SW 1271 (cell line): ENCODE results near the gene UROC1.

Source experiments
- DNase-seq, 2 experiments: peaks; one replicate each; lab custom pipeline; 2025; lab: John Stamatoyannopoulos, UW

UROC1 gene

DNA sequence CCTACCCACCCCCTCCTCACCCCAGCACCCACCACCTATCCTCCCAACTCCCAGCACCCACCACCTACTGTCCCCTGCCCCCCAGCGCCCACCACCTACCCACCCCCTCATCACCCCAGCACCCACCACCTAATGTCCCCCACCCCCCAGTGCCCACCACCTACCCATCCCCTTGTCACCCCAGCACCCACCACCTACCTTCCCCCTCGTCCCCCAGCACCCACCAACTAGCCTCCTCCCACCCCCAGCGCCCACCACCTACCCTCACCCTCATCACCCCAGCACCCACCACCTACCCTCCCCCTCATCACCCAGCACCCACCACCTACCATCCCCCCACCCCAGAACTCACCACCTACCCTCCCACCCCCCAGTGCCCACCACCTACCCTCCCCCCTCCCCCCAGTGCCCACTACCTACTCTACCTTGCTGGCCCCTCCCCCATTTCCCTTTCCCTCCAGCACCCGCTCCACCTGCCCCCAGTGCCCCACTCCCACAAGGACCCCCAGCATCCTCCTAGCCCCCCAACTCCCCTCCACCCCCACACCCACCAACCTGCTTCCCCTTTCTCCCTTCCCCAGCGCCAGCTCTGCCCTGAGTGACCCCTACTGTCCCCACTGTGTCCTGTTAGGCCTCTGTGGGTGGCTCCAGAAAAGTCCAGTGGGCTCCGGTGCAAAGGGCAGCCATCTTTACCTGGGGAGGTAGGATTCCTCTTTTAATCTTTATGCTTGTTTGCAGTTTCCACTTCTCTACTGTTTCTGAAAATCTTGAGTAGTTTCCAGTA lies 1.2 kb downstream of the UROC1 start:
- no peak for DNase-seq

DNA sequence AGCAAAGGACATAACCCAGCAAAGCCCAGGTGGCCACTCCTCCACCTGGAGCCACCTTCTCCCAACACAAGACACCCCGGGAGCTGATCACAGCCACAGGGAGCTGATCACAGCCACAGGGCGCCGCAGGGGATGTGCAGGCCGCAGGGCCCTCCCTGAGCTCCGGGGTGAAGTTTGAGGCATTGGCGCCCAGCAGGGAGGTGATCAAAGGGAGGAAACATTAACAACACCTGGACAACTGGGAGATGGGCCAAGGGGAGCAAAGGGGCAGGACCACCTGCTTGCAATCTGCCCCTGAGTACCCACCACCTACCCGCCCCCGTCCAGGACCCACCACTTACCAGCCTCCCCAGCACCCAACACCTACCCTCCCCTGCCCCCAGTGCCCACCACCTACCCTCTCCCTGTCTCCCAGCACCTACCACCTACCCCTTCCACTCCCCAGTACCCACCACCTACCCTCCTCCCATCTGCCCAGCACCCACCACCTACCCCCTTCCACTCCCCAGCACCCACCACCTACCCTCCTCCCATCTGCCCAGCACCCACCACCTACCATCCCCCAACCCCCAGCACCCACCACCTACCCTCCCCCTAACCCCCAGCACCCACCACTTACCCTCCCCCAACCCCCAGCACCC lies 2.4 kb downstream of the UROC1 start:
- no peak for DNase-seq

DNA sequence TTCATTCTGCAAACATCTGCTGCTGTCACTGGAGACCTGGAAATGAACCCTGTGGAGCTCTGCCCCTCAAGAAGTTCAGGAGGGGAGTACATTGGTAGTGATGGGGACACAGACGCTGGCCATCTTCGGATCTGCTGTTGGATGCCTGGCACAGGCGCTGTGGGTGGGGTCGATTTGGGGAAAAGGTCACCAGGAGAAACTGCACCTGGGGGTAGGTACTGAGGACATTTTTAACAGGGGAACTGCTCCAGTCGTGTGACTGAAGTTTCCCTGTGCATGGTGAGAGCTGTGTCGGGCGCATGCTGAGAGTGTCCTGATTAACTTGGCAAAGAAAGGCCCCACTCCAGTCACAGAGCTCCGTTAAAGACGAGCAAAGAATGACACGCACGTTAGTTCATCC lies 3.4 kb downstream of the UROC1 start:
- DNase-seq = no peak

DNA sequence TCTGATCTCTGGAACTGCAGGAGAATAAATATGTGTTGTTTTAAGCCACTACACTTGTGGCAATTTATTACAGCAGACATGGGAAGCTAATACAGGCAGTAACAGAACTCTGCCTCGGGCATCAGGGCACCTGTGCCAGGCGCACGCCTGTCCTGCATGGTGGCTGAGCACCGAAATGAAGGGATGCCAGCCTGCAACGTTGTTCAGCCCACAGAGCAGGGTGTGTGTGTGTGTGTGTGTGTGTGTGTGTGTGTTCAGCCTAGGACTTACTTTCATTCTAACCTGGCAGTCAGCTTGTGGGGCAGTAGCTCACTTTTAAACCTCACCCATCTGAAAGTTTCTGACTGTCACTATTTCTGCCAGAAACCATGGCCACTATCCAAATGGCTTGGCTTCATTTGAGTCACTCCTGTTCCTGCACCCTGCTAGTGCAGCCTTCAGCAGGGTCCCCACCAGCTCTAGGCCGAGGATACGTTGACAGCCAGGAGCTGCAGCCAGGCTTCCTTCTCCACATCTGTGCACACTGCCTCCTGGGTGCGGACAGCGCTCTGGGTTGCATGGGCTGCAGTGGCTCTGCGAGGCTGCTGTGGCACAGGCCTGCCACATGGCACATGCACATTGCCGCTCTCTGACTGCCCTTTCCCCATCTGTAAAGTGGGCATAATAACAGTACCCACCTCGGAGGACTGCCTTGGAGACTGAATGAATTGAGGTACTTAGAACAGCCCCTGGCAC lies 4.5 kb downstream of the UROC1 start:
- no peak for DNase-seq

DNA sequence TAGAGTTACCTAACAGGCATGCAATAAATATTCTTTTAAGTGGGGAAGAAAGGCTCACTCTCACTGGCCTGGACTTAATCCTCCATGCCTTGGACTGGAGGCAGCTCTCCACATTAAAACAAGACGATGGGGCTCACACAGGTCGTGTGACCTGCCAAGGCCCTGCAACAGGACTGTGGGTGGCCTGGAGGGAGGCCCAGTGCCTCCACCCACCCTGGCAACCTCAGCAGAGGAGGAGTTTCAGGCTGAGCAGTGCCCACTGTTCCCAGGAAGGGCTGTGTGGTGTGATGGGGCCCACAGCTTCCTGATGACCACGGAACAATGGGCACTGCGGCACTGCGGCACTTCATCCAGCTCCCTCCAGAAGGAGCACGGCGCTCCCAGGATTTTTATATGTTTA lies 5.5 kb downstream of the UROC1 start:
- DNase-seq = no peak

DNA sequence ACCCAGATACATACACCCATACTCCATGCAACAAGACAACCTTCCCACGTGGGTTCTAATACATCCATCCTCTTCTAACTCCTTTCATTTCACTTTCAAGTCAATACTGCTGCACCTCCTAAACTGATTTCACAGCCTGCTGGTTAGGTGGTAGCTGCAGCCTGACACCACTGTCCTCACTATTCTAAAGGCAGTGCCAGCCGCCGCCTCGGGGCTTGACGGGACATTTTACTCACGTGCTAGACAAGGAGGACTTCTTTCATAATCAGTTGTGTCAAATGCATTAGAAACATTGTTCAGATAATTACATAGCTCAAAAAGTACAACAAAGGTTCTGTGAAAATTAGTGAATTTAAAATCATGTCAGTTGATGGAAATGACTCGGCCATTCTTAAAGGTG lies 6.3 kb downstream of the UROC1 start:
- no peak for DNase-seq

DNA sequence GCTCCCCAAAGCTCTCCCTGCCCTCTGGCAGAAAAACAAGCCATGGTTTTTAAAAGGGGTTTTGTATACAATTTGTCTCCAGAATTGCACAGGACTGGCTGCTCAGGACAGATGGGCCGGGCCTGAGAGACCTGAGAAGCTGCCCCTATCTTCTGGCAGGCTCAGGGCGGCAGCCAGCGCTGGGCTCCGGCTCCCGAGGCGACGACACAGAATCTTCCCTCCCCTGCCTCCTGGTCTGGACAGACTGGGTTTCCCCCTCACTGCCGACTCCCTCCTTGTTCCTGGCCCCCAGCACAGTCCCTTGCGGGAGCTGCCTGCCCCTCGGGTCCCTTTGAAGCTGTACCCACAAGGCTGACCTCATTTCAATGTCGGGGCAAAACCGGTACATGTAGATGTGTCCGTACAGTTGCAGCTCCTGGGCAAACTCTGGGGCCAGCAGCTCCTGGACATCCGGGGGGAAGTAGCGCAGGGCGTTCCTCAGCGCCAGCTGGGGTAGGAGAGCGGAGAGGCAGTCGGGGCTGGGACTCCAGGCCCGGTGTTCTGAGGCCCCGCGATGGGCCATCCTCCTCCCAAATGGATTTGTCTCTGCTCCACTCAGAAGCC lies 7.2 kb downstream of the UROC1 start:
- DNase-seq = no peak

DNA sequence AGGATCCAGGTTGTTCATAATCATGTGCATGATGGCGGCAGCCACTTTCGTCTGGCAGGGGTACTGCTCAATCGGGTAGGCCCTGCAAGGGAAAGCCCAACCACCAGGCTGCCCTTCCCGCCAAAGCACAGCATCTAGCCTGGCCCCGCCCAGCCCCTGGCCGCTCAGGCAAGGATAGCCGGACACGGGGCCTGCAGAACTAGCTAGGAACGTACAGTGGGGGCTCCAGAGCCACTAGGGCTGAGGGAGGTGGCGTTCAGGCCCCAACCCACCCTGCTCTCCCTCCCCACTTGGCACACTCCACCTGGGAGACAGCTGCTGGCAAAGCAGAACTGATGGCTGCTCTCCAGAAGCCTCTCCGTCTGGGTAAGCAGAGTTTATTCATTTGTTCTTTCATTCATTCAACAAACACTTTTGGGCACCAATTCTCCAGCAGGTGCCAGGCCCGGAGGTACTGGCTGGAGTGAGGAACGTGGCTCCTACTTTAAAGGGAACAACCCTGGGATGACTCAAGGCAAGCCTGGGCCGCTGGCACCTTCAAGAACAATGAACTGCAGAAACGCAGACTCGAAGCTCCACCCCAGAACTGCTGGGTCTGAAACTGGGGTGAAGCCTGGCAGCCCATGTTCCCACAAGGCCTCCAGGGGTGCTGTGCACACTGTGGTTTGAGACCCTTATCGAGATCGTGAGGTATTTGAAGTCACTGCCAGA lies 7.8 kb downstream of the UROC1 start:
- DNase-seq = no peak

DNA sequence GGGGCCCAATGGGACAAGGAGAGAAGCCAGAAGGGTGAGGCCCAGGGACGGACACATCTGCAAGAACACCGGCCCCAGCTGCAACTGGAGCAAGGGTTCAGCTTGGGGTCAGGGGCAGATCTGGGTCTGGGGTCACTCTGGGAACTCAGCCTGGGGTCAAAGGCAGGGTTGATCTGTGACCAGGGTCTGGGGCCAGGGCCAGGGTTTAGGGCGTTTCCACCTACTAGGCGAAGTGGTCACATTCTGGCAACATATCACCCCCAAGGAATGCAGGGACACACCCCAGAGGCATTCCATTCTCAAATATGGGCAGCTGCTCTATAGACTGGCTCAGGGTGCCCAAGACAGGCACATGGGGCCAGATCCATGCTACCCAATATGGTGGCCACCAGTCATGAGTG lies 9.0 kb downstream of the UROC1 start:
- peak in 1 of 2 experiments; percentile 40 for DNase-seq

DNA sequence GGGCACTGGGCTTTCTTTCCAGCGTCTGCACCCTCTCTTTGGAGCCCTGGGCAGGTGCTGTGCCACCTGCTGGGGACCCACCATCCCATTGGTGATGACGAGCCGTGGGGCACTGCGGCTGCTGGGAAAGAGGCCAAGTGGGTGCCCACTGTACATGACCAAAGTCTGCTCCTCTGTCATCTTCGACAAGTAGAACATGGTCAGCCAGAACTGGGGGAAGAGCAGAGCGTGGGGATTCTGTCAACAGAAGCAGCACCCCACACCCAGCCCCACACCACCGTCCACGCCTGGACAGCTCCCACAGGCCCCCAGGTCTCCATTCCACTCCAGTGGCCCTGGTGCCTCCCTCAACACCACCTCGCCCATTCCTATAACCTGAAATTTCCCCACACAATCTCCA lies 9.7 kb downstream of the UROC1 start:
- no peak for DNase-seq

DNA sequence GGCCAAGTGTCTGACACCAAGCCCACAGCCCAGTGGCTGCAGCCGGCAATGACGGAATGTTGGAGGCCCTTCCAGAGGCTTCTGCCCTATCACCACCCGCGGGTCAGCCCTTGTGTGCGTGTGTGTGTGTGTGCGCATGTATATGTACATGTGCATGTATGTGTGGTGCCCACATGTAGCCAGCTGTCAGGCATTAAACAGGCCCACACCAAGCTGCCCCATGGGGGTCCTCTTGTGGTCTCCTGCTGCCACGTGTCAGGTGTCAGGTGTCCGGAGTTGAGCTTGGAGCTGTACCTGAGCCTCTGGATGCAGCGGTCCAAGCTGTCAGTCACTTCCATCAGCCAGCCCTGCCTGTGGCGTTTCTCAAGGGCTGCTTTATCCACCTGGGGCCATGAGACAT lies 13.9 kb downstream of the UROC1 start:
- DNase-seq = no peak

DNA sequence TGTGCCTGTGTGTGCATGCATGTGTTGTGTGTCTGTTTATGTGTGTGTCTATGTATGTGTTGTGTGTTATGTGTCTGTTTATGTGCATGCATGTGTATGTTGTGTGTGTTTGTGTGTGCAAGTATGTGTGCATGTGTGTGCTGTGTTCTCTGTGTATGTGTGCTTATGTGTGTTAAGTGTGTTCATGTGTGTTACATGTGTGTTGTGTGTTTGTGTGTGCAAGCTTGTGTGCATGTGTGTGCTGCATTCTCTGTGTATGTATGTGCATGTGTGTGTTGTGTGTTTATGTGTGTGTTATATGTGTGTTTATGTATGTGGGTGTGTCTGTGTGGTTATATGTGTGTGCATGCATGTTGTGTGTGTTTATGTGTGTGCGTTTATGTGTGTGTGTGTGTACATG lies 14.9 kb downstream of the UROC1 start:
- no peak for DNase-seq

DNA sequence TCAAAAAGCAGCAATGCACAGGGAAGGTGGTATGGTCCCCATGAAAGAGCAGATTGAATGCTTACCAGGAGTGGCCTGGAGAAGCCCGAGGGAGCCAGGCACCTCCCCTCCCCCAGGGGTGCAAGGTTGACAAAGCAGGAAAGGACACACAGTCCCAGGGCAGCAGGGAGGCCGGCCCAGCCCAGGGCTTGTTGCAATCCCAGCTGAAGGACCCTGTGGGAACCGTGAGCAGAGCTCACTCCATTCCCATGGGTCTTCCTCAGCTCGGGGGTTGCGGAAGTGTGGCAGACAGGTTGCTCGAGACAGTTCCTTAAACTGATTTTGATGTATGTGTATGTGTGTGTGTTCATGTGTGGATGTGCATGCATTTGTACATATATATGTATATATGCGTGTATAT lies 15.8 kb downstream of the UROC1 start:
- no peak for DNase-seq

DNA sequence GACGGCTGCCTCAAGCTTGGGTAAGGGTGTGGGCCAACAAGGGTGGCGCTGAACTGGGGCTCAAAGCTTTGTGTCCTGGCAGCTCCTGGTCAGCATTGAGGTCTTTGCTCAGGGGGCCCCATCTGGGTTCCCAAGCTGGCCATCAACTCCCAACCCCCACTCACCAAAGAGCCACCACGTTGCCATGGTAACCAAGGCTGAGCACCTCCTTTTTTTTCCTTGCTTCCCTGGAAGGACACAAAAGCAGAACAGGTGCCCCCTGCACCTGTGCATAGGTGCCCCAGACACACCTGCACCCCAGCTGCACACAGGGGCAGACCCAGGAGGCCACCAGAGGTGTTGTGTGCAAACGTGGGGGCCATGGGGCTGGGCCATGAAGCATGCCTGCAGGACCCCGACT lies 16.5 kb downstream of the UROC1 start:
- DNase-seq = no peak

DNA sequence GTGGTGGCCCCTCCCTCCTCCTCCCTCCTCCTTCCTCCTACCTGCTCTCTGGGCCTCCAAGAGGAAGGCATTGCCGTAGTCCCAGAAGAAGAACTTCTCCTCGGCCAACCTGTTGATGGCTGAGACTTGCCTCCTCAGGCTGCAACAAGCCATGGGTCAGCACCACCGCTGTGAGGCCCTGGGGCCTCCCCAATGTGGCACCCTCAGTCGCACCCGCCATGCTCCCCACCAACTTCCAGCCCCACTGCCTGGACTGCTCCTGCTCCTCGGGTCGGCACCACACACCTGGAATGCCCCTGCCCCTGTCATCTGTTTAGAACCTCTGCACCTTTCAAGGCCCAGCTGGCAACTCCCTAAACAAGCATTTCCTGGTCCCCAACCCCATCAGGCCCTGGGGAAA lies 17.6 kb downstream of the UROC1 start:
- DNase-seq = no peak

DNA sequence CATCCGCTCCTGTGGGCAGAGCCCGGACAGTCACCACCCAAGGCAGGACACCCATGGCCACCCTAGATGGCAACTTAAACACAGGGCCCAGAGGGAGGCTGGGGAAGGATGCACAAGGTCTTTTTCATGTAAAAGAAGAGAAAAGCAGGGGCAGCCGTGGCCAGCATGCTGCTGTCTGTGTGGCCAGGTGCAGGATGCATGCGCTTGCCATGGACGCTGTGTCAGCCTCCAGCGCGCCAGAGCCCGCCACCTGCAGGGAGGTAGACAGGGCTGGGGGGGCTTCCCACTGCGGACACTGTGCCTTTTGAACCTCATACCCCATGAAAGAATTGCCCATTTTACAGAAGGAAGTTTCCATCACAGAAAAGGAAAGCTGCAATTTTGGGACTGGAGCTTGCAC lies 18.2 kb downstream of the UROC1 start:
- DNase-seq = no peak

DNA sequence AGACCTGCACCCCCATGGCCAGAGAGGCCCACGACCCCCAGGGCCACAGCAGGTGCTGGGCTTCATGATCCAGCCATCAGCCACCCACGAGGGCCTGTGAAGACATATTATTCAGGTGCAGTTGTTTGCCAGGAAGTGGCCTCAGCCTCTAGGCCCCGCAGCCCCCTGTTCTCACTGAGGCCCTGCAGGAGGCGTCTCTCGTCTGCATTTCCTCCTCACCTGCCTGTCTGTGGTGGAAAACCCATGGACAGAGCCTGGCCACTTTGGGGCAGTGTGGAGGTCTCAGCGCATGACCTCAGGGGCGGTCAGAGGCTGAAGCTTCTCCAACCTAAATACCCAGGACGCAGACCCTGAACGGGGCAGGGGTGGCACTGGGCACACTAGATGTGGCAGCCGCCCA lies 18.6 kb downstream of the UROC1 start:
- DNase-seq = no peak

DNA sequence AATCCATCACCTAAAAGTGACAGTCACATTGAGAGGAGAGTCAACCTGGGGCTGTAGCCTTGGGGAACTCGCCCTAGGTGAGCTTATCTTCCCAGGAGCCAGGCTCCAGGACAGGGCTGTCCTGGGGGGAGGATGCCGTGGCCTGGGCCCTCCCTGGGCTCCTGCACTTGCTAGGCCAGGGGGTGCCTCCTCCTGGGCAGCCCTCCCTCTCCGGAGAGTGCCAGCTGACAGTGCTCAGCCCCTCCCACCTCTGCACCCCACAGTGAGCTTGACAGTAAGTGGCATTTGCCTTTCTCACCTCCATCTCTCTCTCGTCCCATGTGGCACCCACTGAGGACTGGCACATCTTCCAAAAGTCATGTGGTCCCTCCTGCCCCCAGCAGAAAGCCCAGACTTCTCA lies 19.1 kb downstream of the UROC1 start:
- DNase-seq = no peak

DNA sequence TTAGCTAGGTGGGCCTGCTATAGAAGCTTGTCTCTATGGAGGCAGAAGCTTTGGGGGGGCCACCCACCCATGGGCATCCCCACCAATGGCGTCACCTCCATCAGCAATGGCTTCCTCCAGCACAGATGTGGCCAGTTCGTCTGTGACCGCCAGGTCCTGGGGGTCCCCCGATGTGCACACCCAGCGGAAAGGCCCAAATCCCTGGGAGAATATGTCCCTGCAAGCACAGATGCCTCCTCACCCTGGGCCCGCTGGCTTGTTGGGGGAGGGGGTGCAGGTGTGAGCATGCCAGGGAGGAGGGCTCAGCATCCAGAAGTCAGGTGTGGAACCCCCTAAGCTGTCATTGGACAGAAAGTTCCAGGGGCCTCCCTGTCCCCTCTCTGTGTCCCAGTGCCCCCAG lies 19.6 kb downstream of the UROC1 start:
- DNase-seq = no peak

DNA sequence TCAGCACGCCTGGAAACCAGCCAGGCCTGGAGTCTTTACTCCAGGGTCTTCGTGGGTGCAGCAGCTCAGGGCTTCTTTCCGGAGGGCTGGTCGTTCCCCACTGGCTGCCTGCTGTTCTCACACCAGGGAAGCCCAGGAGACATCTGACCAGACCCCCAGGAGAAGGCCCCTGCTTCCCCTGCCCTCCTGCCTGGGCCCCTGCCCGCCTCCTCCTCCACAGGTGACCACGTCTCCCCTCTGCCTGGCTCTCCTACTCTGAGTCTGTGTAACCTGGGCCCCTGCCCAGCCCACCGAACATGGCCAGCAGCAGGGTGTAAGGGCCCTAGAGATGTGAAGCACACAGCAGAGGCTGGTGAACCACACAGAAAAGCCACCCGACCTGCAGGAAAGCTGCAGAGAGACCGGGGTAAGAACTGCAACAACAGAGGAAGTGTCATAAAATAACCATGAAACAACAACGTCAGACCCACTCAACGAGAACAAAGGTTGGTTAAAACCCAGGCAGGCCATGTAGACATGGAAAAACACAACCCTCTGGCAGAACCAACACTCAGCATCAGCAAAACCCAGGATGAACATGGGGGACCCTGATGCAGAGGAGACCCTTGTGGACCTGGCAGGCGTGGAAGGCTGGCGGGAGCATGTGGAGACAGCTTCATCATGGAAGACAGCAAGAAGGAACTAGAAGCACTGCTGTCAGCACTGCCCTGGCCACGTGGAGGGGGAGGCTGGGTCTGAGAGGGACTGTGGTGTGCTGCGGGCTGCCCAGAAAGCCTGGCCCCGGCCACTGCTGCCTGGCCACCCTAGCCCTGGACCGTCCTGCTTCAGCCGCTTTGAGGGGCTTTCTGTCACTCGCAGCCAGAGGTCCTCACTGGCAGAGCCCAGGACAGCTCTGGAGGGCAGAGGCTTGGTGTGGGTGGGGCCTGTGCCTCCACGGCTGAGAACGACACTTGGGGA lies 20.4 kb downstream of the UROC1 start:
- DNase-seq = no peak

DNA sequence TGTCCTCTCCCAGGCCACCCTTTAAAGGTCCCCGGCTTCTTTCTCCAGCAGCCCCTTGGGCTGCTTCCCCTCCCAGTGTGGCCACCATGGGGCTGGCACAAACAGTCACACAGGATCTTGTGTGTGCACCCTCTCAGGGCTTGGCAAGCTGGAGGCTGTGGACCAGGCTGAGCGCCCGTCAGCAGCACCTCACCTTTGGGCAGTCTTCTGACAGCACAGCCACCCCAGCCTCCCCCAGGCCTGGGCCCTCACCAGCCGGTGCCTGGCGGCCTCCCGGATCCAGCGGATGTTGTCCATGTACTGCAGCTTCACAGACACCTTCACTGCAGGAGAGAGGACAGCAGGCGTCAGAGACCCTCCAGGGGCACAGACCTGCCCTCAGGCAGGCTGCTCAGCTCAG lies 21.8 kb downstream of the UROC1 start:
- no peak for DNase-seq
